Endothelial cell of umbilical vein (primary cell): ENCODE measurements around the gene RAI1.

Experiments used
- FOS ChIP-seq: IDR thresholded peaks from 2 replicates; pipeline ENCODE4 v1.6.1; 2011; ENCODE audit warnings: mild to moderate bottlenecking, low read length, moderate library complexity, borderline replicate concordance; ENCODE audit not compliant: insufficient read depth
- POLR2AphosphoS5 ChIP-seq: IDR thresholded peaks from 2 replicates; pipeline ENCODE4 v1.6.1; 2012; ENCODE audit warnings: low read depth, mild to moderate bottlenecking, control low read depth, low read length, moderate library complexity; ENCODE audit not compliant: insufficient read depth

DNA sequence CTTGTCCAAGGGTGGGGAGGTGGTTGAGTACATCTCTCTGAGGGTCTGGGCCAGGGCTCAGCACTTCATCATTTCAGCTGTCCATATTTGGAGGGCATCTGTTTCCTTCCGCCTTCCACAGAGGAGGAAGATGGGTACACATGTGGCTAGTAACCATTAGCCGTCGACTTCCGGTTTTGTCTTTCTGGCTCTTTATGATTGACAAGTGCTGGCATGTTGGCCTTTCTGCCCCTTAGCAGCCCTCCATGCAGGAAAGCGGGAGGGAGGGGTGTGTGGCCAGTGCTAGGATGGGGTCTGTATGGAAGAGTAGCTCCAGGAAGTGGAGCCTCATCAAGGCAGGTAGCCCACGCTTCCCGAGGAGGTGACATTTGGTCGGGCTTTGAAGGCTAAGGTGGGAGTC is 69.6 kb downstream of the RAI1 start:
- no peak for TF ChIP-seq FOS
- TF ChIP-seq POLR2AphosphoS5, result no peak
